Sigmoid colon (tissue), 4 donors: Measurements from ENCODE around the gene ARL8A.

Source experiments
- CTCF ChIP-seq, 4 experiments: fragments of 450-650 bp in 3 of 4; fragments of 200-600 bp in 1 of 4; IDR thresholded peaks; one replicate each; pipeline ENCODE4 v1.5.1; 2016 to 2019; ENCODE audit warnings: antibody characterized with exemption in 4 of 4, mild to moderate bottlenecking in 3 of 4, moderate library complexity in 2 of 4
- POLR2AphosphoS5 ChIP-seq, 4 donors: sonication (generic); formaldehyde crosslinking; IDR thresholded peaks; one replicate each; pipeline ENCODE4 v1.6.1; 2017; ENCODE audit warnings: antibody characterized with exemption in 4 of 4

GRCh38 chr1:202160377-202160940, 15.9 kb upstream of the ARL8A start, which contains the start of gene PTPN7:
- TF ChIP-seq POLR2AphosphoS5 (IDR thresholded peaks at IDR 0.05) (no peak), CTCF (IDR thresholded peaks at IDR 0.05) (no peak)
